IPS DF 4.7 (cell line): ENCODE data around the gene A1BG.
A peak's percentile ranks its signal among the peaks of the same experiment; 100 is the strongest.

ENCODE experiments used
- DNase-seq: peaks from one replicate; pipeline ENCODE4 v3.0.0-alpha.2; 2013; ENCODE audit warnings: low spot score; ENCODE audit errors: extremely low read depth

Gene A1BG, protein sequence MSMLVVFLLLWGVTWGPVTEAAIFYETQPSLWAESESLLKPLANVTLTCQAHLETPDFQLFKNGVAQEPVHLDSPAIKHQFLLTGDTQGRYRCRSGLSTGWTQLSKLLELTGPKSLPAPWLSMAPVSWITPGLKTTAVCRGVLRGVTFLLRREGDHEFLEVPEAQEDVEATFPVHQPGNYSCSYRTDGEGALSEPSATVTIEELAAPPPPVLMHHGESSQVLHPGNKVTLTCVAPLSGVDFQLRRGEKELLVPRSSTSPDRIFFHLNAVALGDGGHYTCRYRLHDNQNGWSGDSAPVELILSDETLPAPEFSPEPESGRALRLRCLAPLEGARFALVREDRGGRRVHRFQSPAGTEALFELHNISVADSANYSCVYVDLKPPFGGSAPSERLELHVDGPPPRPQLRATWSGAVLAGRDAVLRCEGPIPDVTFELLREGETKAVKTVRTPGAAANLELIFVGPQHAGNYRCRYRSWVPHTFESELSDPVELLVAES

DNA sequence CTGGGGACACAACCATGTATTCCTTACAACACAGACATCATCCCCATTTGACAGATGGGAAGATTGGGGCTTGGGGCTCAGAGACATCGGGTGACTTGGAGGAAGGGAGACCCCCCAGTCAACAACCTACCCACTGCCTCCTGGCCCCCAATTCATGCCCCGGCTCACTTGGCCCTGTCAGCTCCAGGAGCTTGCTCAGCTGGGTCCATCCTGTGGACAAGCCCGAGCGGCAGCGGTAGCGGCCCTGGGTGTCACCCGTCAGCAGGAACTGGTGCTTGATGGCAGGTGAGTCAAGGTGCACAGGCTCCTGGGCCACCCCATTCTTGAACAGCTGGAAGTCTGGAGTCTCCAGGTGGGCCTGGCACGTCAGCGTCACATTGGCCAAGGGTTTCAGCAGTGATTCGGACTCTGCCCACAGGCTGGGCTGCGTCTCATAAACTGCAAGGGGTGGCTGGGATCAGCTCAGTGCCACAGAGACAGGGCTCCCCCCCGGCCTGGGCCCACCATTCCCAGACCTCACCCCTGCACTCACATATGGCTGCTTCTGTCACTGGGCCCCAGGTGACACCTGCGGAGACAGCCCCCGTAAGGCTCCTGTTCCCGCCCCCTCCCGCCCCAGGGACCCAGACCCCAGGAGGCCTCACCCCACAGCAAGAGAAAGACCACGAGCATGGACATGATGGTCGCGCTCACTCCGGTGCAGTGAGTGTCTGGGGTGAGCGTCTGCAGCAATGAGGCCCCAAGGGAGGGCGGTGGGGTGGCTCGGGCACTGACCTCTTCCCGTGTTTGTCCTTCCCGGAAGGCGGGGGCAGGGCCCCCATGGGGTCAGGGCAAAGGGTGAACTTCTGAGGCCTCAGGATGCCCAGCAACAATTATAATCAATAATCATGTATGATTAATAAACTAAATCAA, at the start of gene A1BG:
Gene A1BG (minus strand): TSS at position 733 of the 912 bp plus-strand sequence. CDS start 55 bp downstream, at position 678.
- no peak for DNase-seq

DNA sequence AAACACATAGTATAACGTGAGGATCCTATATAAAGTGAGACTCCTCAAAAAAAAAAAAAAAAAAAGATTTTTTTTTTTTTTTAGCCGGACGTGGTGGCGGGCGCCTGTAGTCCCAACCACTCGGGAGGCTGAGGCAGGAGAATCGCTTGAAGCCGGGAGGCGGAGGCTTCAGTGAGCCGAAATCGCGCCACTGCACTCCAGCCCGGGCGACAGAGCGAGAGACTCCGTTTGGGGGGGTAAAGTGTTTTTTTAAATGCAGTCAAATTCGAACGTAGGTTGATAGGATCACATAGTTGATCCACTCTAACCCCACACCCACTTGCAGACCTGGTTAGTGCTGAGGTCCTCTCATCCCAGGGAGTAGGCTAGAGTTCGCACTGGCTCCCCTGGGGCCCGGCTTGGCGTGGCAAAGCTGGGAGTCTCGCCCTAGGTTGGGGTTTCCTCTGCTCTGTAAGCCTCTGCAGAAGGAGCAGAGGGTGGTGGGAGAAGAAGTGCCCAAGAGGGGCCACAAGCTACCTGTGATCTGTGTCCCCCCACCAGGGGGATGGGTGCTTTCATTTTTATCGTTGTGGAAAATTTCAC, 48.6 kb upstream of the A1BG start:
- DNase-seq, result no peak

DNA sequence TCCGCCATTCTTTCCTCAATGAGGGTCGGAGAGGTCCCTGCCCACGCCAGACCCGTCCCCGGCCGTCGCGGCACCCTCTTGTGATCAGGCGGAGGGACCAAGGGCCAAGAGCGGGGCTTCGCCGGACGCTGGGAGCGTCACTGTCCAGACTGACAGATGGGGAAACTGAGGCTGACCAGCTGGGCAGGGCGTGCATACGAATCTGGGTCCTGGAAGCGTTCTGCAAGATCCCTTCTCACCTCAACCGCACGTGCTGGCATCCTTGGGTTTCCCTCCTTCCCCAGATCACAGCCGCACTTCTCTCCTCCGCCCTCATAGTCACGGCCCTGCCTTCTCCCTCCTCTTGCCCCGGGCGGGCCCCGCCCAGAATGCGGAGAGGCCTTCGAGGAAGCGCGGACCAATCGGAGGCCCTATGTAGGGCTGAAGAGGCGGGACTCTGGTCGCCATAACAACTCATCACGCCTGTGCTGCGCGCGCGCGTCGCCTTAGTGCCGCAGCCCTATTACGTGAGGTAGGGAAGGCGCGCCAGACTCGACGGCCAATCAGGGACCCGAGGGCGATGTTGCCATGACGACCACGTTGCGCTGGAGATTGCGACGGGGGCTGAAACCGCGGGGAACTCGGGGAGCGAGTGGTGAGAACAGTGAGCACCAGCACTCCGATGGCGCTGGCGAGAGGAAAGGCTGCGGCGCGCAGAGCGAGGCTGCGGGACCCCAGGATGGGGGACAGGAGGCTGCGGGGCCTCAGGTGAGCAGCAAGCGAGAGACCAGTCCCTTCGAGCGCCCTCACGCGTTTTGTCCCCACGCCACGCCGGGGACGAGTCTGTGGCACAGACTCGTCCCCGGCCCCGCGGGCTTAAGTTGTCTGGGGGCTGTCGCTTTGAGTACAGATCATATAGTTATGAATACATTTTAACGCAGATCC, 47.9 kb upstream of the A1BG start:
- peak; percentile 99 for DNase-seq

DNA sequence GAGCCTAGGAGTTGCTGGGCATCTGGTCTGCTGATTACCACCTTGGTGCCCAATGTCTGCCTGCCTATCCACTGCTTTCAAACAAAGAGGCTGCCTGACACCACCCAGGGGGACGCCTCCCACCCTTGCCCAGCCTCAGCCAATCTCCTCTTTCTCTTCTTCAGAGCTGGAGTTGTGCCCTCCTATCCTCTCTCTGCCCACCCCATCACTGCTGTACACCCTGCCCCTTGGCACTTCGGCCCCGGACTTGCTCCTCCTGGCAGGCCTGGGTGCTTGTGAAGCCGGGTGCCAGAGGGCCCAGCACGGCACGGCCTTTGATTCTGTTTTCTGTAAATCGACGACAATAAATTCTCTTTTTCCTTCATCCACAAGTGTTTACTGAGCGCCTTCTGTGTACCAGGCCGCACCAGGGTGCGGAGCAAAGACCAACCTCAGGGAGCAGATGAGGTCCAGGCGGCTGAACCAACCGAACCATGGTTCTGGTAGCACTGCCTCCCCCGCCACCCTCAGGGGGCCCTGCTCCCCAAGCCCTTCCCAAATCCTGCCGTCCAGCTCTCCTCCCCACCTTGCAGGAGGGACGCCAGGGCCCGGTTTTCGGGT, 47.1 kb upstream of the A1BG start:
- DNase-seq, result no peak

DNA sequence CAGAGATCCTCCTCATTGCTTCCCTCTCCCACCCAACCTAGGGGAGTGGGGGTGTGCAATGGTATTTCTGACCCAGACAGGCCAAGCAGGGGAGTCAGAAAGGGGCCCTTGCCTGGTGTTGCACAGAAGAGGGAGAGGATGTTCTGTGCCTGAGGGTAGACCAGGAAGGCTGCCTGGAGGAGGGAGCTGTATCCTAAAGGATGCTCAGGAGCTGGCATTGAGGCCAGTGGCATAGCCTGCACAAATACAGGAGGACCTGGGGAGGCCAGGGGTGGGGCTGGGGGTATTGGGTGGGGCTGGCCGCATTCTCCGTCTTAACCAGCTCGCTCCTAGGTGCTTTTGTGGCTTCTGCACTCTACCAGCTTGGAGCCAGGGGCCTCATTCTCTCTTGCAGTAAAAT, 46.6 kb upstream of the A1BG start:
- no peak for DNase-seq

DNA sequence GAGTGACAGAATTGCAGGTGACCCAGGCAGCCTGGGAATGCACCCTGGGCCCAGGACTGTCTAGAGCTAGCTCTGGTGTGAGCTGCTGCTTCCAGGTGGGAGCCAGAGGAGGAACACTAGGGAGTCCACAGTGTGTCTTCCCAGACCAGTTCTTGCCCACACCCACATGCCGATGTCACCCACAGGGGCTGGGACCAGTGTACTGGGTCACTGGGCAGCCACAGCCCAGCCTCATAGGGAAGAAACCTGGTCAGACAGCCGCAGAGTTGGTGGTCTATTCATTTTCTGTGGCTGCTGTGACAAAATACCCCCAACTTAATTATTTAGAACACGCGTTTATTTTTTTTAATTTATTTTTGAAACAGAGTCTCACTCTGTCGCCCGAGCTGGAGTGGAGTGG, 45.3 kb upstream of the A1BG start:
- no peak for DNase-seq

DNA sequence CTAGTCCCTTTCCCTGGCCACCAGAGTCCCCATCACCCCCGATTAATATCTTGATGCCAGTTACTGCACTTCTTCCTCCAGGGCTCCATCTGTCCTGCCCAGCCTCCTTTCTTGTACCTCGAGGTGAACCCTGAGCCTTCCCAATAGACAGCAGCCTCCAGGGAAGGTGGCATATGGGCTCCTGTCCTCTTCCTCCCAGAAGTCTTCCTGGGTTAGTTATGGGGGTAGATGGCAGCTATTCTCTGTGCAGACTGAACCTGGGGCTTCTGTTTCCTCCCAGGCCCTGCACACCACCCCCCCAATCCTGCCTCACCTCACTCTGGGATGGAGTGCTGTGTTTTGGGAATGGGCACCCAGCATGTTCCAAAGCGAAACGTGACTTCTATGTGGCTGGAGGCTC, 44.8 kb upstream of the A1BG start:
- no peak for DNase-seq

DNA sequence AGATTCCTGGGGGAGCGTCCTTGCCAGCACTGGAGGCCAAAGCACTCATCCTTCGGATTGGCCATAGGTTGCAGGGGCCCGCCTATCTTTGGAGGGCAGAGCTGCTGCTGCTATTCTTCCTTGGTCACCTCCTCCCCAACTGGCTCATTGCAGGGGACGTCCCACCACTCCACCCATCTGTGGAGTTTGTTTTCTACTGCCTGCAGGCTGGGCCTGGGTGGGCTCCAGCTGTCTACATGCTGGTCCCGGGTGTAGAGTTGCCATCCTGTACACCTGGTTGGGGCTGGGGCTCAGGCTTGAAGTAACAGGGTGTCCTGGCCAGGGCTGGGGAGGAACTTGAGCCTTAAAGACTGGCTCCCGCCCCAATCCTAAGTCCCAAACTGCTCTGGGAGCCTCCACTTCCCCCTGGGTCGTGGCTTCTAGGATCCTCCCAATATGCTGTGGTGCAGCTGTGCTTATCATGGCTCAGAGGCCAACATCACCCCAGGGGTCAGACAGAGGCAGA, 44.3 kb upstream of the A1BG start:
- DNase-seq, result no peak

DNA sequence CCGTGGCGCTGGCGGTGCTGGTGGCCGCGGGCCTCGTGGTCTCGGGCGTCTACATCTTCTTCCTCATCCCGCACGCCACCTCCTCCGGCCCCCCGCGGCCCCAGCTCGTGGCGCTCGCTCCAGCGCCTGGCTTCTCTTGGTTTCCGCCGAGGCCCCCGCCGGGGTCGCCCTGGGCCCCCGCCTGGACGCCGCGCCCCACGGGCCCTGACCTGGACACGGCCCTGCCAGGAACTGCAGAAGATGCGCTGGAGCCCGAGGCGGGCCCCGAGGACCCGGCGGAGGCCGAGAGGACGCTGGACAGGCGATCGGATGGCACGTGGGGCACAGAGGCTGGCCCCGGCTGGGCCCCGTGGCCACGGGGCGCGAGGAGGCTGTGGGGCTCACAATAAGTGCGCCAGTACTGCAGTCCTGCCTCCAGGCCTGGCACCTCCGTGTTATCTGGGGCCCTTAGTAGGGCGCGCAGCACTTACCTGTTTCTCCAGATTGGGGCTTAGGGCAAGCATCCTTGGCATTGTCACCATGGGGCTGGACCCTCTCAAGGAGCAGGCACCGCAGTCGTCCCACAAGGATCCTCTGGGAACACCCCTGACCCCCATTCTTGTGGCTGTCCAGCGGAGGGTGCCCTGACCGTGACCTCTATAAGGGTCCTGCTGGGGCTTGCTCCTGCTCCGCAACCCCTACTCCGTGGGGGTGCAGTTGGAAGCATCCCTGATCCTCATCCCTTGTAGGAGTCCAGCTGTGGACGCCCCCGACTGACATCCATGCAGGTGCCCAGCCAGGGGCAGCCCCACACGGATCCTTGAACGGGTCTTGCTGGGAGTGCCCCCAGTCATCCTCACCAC, 43.6 kb upstream of the A1BG start:
- no peak for DNase-seq

DNA sequence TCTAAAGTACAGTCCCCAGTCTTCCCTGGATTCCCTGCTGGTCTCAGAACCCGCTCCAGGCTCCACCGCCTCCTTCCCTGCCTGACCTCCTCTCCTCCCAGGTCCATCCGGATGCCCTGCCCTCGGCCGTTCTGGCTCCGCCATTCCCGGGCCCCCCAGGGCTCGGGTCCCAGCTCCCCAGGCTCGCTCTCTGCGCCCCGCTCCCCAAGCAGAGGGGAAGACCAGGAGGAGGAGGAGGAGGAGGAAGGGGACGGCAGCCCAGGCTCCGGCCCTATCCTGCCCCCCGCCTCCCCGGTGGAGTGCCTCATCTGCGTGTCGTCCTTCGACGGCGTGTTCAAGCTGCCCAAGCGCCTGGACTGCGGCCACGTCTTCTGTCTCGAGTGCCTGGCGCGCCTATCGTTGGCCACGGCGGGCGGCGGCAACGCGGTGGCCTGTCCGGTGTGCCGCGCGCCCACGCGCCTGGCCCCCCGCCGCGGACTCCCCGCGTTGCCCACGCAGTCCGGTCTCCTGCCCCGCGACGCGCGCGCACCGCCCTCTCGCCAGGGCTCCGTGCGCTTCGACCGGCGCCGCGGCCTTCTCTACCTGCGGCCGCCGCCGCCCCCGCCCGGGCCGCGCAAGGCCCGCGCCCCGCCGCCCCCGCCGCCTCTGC, 42.8 kb upstream of the A1BG start:
- DNase-seq, result no peak

DNA sequence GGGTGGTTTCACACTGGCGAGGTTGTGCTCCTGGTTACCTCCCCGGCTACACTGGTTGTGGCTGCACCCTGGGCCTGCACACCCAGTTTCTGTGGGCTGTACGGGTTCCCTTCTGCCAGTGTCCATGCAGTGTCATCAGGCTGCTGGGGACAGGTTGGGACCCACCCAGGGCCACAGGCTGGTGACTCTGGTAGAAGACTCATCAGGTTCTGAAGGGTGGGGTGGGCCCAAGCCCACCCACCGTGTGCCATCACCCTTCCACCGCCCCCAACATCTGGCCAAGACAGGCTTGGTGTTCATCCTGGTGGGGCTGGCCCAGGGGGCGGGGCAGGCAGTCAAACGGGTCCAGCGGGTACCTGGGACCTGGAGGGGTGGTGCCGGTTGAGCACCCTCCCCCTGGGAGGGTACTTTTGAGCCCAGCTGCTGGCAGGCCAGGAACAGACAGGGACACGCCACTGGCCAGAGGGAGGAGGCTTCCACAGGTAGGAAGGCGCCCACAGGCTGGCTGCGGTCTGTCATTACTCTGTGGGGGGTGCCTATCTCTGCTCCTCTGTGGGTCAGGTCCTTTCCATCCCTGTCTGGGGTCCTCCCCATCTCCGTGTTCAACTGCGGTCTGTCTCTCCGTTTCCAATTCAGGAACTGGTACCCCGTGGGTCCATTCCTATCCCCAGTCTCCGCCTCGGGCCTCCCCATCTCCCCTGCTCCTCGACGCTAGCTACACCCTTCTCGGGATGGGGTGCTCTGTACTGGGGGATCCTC, 42.1 kb upstream of the A1BG start, which contains the start of gene RNF225:
Gene RNF225 (plus strand): TSS at position 437 of the 759 bp plus-strand sequence. CDS start 434 bp downstream, outside the sequence.
- DNase-seq, result peak; percentile 49

DNA sequence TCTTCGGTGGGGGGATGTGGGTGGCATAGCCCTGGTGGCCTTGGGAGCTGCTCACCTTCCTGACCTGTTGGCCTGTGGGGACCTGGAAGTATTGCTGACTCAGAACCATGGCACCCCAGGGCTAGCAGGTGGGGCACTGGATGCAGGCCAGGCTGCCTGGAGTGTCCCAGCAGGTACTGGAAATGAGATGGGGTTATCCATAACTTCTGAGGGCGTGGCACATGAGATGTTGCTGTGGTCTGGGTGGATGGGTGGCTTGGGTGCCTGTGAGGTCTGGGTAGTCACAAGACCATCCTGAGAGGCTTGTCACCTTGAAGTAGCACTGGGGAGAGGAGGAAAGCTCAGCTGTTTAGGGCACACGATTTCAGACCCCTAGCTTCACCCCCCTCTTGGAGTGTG, 41.5 kb upstream of the A1BG start:
- DNase-seq, result no peak

DNA sequence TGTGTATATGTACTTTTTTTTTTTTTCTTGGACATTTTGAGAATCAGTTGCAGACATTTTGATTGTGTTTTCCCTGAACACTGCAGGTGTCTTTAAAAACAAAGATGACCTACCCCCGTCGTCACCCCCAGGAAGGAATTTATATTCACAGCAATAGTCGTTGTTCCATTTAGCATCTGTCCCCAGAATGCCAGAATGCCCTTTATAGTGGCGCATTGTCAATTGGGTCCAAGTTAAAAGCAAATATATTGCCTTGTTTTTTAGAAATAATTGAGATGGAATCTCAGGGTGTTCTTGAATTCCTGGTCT, 40.4 kb upstream of the A1BG start:
- no peak for DNase-seq

DNA sequence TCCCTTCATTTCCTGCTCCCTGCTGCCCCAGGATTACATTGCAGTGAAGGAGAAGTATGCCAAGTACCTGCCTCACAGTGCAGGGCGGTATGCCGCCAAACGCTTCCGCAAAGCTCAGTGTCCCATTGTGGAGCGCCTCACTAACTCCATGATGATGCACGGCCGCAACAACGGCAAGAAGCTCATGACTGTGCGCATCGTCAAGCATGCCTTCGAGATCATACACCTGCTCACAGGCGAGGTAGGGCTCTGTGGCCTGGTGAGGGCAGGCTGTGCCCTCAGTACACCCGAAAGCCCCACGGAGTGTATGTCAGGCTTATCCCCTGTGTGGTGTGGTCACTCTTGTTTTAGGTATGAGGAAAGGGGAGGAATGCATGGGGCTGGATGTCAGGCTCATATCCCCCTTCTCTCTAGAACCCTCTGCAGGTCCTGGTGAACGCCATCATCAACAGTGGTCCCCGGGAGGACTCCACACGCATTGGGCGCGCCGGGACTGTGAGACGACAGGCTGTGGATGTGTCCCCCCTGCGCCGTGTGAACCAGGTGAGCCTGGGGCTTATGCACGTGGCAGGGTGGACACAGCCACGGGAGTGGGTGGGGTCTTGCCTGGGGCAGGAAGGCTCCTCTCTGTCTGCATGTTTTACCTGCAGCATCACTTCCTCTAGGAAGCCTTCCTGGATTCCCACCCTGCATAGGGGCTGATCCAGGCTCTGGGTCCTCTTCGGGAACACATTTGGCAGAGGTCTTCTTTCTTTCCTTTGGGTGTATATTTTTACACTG, 39.8 kb upstream of the A1BG start:
- no peak for DNase-seq

DNA sequence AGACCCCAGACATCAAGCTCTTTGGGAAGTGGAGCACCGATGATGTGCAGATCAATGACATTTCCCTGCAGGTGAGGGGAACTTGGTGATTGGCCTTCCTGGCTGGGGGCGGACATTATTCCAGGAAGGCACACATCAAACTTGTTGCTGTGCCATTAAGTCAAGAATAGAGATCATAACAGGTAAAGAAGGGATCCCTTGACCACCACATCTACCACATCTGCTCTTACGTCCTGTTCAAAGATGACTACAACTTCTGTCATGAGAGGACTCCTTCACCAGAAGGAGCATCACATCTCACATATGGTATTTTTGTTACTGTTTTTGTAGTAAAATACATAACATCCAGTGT, 34.9 kb upstream of the A1BG start:
- no peak for DNase-seq

DNA sequence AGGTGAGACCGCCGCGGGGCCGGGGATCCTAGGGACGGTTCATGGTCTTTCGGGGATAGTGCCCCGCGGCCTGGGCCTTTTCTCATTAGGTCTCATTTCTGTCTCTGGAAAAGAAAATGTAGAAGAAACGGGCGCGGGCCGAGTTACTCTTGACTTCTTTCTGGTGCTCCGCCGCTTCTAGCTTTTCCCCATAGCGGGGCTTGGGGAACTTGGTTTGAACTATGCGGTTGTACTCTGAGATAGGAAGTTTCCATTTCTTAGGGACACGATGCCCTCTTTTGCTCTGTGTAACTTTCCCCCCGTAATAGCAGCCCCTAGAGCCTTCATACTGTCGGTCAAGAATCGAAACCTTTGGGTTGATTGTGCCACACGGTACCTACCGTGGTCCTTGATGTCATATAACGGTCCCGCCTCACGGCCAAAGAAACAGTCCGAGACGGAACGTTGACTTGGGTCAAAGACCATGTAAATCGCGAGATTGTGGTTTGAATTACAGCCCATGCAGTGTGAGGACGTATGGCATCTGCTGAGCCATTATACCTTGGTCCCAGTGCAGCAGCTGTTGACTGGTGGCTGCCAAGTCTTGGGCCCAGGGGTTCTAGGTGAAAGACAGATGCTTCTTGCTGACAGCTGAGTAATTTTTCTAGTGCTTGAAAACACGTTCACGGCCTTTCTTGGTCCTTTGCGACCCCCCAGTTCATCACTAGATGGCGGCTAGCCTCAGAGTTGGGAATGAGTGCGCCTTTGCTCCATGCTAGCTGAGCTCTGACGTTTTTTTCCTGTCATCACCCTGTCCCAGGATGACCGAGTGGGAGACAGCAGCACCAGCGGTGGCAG, 34.3 kb upstream of the A1BG start:
- DNase-seq, result no peak
